ENCODE data around the gene ROBO1. TPM values are rescaled to one million over a fixed set of nuclear protein-coding genes. Genes with fewer than 3 reads are reported as not detected.

The ROBO1 gene
- total RNA-seq, 1 experiment from 2014 or later = 0.54 TPM

DNA sequence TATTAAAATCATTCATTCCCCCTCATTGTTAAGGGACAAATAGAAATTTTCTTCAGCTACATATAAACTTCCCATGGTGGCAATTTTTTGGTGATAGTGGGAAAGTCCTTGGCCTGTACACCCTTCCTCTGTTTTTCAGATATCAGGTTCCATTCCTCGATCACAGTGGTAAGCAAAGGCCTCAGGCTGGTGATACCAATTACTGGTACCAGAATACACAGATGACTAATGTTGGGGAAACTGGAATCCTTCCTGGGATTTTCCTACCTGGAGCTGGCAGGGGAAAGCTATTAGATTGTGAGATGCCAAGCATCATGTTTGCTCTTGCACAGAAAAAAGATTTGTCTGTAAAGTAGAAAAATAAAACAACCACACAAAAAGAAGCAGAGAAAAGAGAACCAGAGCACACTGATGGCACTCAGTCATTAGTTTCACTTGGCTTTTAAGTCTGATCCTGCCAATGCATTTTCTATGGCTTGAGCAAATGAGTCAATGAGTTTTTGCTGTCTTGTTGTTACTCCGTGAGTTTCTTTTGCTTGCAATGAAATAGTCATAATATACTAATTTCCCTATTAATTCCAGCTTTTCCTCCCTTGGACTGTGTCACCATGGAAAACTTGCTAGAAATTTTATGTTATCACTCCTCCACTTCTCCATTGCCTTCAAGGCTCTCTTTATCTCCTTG lies 795.0 kb downstream of the ROBO1 start:
- in situ Hi-C loops (cut with HindIII; ENCODE audit: low pct_unique_long_range_greater_than_20kb, low sequenced_read_pairs) = no loop called here
- DNase-seq (ENCODE audit: low read depth) = no peak

DNA sequence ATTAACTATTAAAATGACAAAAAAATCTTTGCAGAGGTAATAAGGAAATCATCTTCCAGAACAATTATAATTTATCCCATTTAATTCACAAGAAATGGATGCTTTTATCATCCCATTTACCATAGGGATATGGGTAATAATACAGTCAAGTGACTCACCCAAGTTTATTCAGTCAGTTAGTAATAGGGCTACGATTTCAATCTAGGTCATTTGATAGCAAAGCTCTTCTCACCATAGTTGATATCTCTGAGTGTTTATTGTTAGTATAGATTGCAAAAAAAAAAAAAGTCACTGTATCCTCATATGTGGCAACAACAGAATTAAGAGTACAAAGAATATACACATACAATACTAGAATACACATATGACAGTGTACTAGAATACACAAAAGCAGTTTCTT lies 797.1 kb downstream of the ROBO1 start:
- no peak for DNase-seq (ENCODE audit: low read depth)
- in situ Hi-C loops (cut with HindIII; ENCODE audit: low pct_unique_long_range_greater_than_20kb, low sequenced_read_pairs) = no loop called here

DNA sequence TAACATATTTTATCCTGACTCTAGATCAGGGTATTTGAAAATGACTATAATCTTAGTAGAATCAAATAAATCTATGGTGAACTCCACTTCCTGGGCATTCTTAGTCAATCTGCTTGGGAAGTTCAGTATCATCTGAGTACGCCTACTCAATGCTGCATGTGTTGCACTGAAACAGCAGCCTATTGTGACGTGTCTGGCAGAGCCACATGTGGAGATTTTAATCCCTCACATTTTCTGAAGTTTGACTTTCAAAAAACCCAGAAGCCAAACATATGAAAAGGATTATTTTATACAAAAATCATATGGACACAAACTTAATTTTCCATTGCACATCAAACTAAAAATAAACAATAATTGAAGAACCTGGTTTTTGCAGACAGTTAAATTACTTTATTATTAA lies 798.3 kb downstream of the ROBO1 start:
- in situ Hi-C loops (cut with HindIII; ENCODE audit: low pct_unique_long_range_greater_than_20kb, low sequenced_read_pairs) = no loop called here
- DNase-seq (ENCODE audit: low read depth) = no peak

DNA sequence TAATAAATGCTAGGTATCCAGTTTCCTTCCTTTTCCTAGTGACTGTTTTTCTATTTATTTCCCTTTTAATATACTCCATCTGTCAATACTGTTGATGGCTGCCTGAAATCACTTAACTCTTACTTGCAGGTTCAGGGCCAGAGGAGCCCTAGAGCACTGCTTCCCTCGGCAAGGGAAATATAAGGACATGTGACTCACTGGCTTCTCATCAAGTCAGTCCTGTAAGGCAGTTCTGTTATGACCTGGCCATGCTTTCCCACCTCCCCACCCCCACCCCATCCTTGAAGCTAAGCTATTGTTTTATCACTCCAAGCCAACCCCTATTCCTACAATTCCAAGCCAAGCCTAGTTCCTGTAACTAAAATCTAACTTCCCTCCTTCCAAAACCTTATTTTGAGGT lies 800.7 kb downstream of the ROBO1 start:
- in situ Hi-C loops (cut with HindIII; ENCODE audit: low pct_unique_long_range_greater_than_20kb, low sequenced_read_pairs) = no loop called here
- no peak for DNase-seq (ENCODE audit: low read depth)

DNA sequence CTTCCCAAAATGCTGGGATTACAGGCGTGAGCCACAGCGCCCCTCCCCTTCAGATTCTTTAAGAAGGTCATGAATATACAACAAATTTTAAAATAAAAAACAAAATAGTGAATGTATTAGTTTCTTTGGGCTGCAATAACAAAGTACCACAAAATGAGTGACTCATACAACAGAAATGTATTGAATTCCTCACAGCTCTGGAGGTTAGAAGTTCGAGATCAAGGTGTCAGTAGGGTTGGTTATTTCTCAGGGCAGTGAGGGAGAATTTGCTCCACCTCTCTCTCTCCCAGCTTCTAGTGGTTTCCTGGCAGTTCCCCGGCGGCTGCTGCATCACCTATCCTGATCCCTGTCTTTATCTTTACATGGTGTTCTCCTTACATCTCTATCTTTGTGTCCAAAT lies 804.0 kb downstream of the ROBO1 start:
- in situ Hi-C loops (cut with HindIII; ENCODE audit: low pct_unique_long_range_greater_than_20kb, low sequenced_read_pairs) = no loop called here

DNA sequence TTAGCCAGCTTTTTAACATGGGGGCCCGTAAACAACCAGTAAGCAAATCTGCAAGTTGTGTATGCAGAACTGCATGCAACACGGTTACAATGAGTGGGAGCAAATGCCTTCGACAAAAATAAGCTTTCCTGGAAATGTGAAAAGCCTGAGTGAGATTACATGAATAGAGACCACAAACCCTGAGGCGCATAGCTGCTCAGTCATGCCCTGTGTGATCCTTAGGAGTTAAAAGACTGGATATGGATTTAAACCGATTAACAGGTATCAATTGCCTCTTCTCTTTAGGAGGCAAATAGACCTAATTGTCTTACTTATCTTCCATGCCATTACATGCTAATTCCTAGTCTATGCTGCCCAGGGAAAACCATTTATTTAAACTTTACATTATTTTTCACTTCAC lies 810.3 kb downstream of the ROBO1 start:
- in situ Hi-C loops (cut with HindIII; ENCODE audit: low pct_unique_long_range_greater_than_20kb, low sequenced_read_pairs) = no loop called here
- DNase-seq (ENCODE audit: low read depth) = no peak

More for the DNA sequence above, 804.0 kb downstream of the ROBO1 start:
- no peak for DNase-seq (ENCODE audit: low read depth)

DNA sequence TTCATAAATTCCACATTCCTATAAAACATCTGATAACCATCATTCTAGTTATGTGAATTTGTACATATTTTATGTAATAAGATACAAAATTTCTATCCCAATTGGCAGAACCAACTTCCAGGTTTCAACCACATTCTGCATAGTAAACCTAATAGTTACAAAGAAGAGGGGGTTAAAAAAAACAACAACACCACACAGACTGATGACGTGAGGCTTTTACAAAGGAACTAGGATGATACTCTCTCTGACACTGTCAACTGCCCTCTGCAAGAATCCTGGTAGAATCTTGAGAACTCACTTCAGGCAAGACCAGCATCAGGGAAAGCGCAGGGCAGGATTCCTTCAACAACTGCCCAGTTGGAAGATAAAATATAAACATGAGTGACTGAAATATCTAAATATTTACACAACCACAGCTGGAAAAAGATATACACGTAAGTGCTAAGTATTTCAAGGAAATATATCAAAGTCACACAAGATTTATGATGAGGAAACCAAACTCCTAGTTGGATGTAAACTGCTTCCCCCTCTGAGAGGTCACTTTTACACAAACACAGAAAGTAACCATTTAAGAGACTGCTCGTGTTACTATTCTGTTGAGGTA lies 816.4 kb downstream of the ROBO1 start:
- DNase-seq (ENCODE audit: low read depth) = no peak
- in situ Hi-C loops (cut with HindIII; ENCODE audit: low pct_unique_long_range_greater_than_20kb, low sequenced_read_pairs) = no loop called here

DNA sequence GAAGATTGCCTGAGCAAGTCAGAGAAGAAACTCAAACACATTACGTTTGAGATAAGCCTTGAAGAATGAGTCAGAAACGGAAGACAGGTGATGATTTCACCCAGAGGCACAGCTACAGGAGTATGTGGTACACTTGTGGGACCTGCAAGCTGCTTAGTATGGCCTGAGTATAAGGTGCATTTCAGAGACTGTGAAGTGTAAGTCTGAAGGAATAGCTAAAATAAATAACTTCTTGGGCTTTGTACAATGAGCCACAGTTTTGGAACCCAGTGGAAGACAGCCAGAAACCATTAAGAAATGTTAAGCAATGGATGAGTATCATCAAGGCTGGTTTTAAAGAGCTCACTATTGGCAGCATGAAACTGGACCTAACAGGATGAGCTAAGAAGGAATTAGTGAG lies 826.2 kb downstream of the ROBO1 start:
- in situ Hi-C loops (cut with HindIII; ENCODE audit: low pct_unique_long_range_greater_than_20kb, low sequenced_read_pairs) = no loop called here
- no peak for DNase-seq (ENCODE audit: low read depth)

DNA sequence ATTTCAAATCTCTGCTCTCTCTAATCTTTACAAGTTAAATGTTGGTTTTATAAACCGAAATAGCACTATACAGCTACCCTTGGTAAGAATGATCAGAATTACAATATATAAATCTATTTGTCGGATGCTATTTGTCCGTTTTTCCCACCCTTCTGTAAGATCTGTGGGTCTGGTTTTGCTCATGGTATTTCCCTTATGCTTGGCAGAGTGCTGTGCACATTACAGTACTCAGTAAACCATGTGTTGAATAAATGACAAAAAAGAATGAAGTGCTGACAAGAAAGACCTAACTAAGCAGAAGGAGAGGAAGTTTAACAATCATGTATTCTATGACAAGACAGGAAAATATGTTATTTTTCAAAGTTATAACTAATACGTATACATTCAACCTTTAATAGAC lies 827.2 kb downstream of the ROBO1 start:
- in situ Hi-C loops (cut with HindIII; ENCODE audit: low pct_unique_long_range_greater_than_20kb, low sequenced_read_pairs) = no loop called here
- DNase-seq (ENCODE audit: low read depth) = no peak

DNA sequence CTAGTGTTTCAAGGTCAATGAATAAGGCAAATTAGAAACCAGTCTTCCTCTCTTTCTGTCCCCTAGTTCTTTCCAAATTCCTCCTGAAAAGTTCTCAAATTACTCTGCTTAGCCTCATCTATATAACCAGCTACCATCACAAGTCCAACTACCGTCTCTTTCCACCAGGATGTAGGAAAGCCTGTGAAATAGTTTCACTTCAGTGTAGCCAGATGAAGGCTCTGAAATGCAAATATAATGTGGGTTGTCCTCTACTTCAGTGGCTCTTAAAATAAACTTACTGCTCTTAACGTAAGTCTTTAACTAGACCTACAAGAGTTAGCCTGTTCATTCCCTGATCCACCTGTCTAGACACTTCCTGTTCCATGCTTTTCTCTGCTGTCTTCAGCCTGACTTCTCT lies 827.7 kb downstream of the ROBO1 start:
- DNase-seq (ENCODE audit: low read depth) = no peak
- in situ Hi-C loops (cut with HindIII; ENCODE audit: low pct_unique_long_range_greater_than_20kb, low sequenced_read_pairs) = no loop called here

DNA sequence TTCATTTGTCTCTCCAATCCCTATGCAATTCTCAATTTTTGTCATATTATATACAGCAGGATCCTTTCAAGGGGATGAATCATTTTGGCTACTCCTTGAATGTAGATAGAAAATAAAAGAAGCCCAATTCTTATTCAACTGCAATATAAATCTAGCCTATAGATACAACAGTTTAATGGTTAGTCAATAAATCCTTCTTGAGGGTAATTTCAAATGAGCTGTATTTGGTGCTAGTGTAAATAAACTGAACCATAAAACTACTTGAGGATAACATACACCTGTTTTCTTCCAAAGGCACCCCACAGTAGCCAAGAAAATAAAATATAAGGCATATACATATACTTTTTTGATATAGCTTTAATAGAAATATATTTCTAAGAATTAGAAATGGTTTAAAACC lies 830.3 kb downstream of the ROBO1 start:
- DNase-seq (ENCODE audit: low read depth) = no peak
- in situ Hi-C loops (cut with HindIII; ENCODE audit: low pct_unique_long_range_greater_than_20kb, low sequenced_read_pairs) = no loop called here

DNA sequence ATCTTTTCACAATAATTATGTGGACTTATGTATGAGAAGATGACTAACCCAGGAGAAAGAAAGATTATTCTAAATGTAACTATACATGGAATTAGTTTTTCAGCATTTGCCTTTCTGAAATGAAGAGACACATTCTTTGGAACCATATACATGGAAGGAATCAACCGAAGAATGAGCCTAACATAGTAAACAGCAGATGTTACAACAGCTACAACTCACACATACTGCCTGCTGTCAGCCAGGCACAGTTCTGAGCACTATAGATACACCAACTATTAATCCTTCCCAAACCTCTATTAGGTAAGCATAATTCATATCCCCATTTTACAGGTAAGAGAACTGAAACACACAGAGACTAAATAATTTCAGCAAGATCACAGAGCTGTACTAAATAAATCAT lies 840.0 kb downstream of the ROBO1 start:
- DNase-seq (ENCODE audit: low read depth) = no peak
- in situ Hi-C loops (cut with HindIII; ENCODE audit: low pct_unique_long_range_greater_than_20kb, low sequenced_read_pairs) = no loop called here

DNA sequence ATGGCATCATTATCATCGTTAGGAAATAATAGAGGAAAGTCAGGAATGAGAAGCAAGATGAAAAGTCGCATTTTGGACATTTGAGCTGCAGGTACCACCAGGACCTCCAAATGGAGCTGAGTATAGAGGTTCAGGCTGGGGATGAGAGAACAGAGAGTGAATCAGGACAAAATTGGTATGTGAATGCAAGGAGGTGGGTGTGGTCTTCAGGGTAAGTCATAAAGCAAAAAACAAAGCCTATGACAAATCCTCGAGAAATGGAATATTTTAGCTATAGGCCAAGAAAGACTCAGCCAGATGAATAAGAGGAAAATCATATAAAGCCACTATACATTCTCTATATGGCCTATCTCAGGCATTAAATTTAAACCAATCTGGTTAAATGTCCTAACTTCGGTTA lies 841.3 kb downstream of the ROBO1 start:
- in situ Hi-C loops (cut with HindIII; ENCODE audit: low pct_unique_long_range_greater_than_20kb, low sequenced_read_pairs) = no loop called here

DNA sequence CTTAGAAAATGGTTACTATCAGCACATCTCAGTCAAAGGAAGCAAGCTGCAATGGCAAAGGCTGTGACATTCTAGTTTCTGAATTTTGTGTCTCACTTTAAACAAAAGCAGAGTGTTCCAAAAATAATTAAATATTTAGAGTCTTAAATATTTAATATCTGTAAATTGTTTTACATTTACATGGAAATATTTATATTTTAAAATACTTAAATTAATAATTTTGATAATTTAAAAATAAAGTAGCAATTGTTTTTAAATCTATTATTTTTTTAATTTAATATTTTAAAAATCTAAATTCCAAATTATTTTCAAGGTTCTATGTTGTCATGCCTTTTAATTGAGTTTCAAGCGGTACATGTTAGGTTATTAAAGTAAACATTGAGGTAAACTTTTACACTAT lies 843.1 kb downstream of the ROBO1 start:
- no peak for DNase-seq (ENCODE audit: low read depth)
- in situ Hi-C loops (cut with HindIII; ENCODE audit: low pct_unique_long_range_greater_than_20kb, low sequenced_read_pairs) = no loop called here

More for the DNA sequence above, 841.3 kb downstream of the ROBO1 start:
- no peak for DNase-seq (ENCODE audit: low read depth)

DNA sequence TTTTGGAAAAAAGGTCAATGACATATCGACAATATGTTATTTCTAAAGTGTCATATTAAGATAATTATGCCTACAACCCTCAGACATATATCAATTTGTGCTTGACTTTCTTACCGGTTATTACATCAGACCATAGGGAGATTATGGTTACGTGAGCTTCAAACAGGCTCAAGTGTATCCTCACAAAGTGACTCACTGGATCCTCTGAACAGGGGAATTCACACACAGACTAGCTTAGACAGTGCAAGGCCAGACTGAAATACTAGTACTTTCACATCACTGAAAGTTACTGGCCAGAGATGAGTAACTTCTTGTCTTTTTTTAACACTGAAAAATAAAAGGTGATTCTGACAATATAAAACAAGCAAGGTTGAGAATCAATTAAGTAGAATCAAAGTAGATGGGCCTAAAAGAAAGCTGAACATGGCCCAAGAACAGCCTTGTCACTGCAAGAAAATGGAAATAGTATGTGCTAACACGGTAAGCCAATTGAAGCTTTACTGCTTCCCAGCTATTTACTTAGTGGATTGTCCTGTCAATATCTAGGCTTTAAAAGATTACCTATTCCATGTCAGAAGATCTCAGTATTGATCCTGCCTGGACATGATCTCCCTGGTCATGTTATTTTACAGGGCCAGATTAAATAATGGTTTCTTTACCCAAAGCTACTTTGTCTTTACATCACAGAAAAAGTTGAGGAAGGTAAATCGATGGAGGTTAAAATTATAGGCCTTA lies 848.6 kb downstream of the ROBO1 start:
- in situ Hi-C loops (cut with HindIII; ENCODE audit: low pct_unique_long_range_greater_than_20kb, low sequenced_read_pairs) = no loop called here
- DNase-seq (ENCODE audit: low read depth) = no peak

DNA sequence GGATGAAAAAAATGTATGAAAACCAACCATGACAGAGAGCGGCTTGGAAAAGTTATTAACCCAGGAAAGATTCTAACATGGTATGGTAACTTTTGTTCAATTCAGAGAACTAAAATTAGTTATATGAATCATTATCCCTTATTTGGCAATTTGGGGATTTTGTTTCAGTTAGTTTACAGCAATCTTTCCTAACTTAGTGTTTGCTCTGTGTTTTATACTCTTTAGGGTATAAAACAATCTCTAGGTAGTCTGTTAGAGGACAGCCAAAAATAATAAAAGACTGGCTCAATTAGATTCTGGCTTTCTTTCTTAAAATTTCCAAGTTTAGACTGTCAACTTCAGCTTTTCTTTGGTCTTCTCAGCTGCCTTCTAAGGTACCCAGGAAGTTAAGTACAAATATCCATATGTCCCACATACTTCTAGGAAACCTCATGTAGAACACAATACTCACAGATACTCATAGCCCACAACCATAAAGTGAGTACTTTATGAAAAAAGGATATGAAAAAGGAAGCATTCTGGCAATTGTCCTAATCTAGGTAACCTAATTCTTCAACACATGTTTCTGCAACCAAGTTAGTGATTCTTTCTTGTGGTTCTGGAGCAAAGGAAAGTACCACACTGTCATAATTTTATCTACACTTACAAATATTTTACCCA lies 849.3 kb downstream of the ROBO1 start:
- in situ Hi-C loops (cut with HindIII; ENCODE audit: low pct_unique_long_range_greater_than_20kb, low sequenced_read_pairs) = no loop called here

DNA sequence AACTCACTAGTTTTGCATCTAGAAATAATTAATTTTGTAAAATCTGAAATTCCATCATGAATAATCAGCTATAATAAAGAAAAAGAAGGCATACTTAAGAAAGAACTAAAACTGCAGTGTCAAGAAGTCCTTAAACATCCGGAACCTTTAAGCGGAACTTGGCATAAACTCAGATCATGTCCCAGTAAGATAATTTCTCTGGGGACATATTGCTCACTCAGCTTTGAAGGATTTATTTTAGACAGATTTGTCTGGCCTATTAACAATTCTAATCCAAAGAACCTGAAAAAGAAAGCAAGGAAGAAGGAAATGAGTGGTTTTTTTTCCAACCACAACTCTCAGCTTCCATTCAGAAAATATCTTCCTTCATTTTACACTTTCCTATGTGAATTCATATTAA lies 850.3 kb downstream of the ROBO1 start:
- DNase-seq (ENCODE audit: low read depth) = no peak
- in situ Hi-C loops (cut with HindIII; ENCODE audit: low pct_unique_long_range_greater_than_20kb, low sequenced_read_pairs) = no loop called here

More for the DNA sequence above, 849.3 kb downstream of the ROBO1 start:
- no peak for DNase-seq (ENCODE audit: low read depth)

DNA sequence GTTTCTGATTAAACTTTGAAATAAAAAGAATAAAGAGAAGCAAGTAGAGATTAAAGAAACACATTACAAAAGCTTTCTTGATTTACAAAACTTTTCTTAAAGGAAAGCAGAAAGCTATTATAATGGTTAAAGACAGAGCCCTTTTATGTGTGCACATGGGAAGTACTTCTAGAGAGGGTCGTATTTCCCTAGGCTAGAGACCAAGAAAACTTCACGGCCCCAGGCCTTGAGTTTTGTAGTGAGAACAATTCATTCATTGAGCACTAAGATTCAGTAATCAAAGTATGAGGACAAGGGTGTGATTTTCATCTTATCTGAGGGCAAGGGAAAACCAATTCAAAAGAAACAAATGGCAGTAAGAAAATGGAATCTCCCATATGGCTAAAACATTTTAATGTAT lies 854.1 kb downstream of the ROBO1 start:
- in situ Hi-C loops (cut with HindIII; ENCODE audit: low pct_unique_long_range_greater_than_20kb, low sequenced_read_pairs) = no loop called here
- no peak for DNase-seq (ENCODE audit: low read depth)

DNA sequence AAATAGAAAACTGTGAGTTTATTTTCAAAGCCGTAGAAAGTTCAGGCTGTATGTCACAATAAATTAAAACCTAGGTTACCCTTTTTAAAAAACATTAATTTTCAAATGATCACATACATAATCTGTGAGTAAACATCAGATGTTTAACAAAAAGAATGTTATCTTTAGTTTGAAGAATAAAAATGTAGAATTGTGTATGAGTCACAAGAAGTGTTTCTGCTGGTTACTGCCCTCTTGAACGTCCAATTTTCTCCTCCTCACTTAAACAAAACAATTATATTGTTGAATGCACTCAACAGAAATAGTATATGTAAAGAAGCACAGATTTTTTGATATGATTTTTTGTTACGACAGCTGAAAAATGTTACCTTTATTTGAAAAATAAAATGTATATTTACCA lies 855.1 kb downstream of the ROBO1 start:
- DNase-seq (ENCODE audit: low read depth) = no peak
- in situ Hi-C loops (cut with HindIII; ENCODE audit: low pct_unique_long_range_greater_than_20kb, low sequenced_read_pairs) = no loop called here

Data from Caki2 (cell line).